Hepatocyte (in vitro differentiated cells): ENCODE measurements around the gene SLC1A5. TPM values are rescaled to one million over a fixed set of nuclear protein-coding genes. Genes with fewer than 3 reads are reported as not detected.

ENCODE experiments used
- DNase-seq: peaks from one replicate; pipeline ENCODE4 v3.0.0-alpha.2; 2016; ENCODE audit warnings: low spot score
- H2AFZ ChIP-seq: fragments of 200-600 bp; sonication (generic); 2 replicates; pipeline ENCODE4 v1.6.0; 2016; ENCODE audit warnings: antibody characterized with exemption, mild to moderate bottlenecking
- H3K27ac ChIP-seq: fragments of 200-600 bp; sonication (generic); 2 replicates; pipeline ENCODE4 v1.5.1; 2016; ENCODE audit warnings: mild to moderate bottlenecking
- H3K27me3 ChIP-seq: fragments of 200-600 bp; sonication (generic); 2 replicates; pipeline ENCODE4 v1.6.1; 2016
- H3K36me3 ChIP-seq: fragments of 200-600 bp; sonication (generic); replicated peaks from 2 replicates; pipeline ENCODE4 v1.5.1; 2016; ENCODE audit warnings: low read depth; ENCODE audit not compliant: insufficient read depth
- H3K4me1 ChIP-seq: fragments of 200-600 bp; sonication (generic); 2 replicates; pipeline ENCODE4 v1.5.1; 2016; ENCODE audit warnings: mild to moderate bottlenecking, moderate library complexity; ENCODE audit not compliant: insufficient read depth
- H3K4me2 ChIP-seq: fragments of 200-600 bp; sonication (generic); 2 replicates; pipeline ENCODE4 v1.6.0; 2016
- H3K4me3 ChIP-seq: fragments of 200-600 bp; sonication (generic); 2 replicates; pipeline ENCODE4 v1.5.1; 2016; ENCODE audit warnings: mild to moderate bottlenecking
- H3K79me2 ChIP-seq: fragments of 200-600 bp; sonication (generic); 2 replicates; pipeline ENCODE4 v1.6.0; 2017; ENCODE audit warnings: mild to moderate bottlenecking
- H3K9me2 ChIP-seq: fragments of 200-600 bp; sonication (generic); replicated peaks from 2 replicates; pipeline ENCODE4 v1.6.0; 2017; ENCODE audit warnings: mild to moderate bottlenecking; ENCODE audit not compliant: insufficient read depth
- H3K9me3 ChIP-seq: fragments of 200-600 bp; sonication (generic); 2 replicates; pipeline ENCODE4 v1.5.1; 2016; ENCODE audit warnings: low read depth, mild to moderate bottlenecking
- H4K20me1 ChIP-seq: fragments of 200-600 bp; sonication (generic); 2 replicates; pipeline ENCODE4 v1.6.0; 2016; ENCODE audit warnings: mild to moderate bottlenecking; ENCODE audit not compliant: insufficient read depth, poor library complexity, severe bottlenecking
- EZH2 ChIP-seq: fragments of 200-600 bp; sonication (generic); IDR thresholded peaks from 2 replicates; pipeline ENCODE4 v1.6.1; 2016; ENCODE audit warnings: antibody characterized with exemption, mild to moderate bottlenecking, borderline replicate concordance
- EZH2phosphoT487 ChIP-seq: fragments of 200-600 bp; sonication (generic); IDR thresholded peaks from one replicate; pipeline ENCODE4 v1.6.1; 2018; ENCODE audit warnings: antibody characterized with exemption, mild to moderate bottlenecking, low read depth, moderate library complexity; ENCODE audit not compliant: unreplicated experiment, severe bottlenecking
- WGBS: methylation state at CpG from one replicate; pipeline ENCODE4 v1.1.6; 2016; ENCODE audit warnings: low lambda C conversion rate; ENCODE audit errors: missing lambda C conversion rate; 5-methylcytosine and 5-hydroxymethylcytosine counted together
- polyA plus RNA-seq: library from polyadenylated mRNA; unstranded; fragments of >200 nt; fragmentation: Nextera tagmentation; extraction: Ambion mirVana; gene quantifications from 2 replicates; pipeline ENCODE4 v1.2.1, GENCODE V29; 2016
- total RNA-seq: library from RNA; depleted of rRNA; stranded (reverse); fragments of >200 nt; gene quantifications from 2 replicates; pipeline ENCODE4 v1.2.3, GENCODE V29; 2014
- TF ChIP-seq, protein P1 (sequence below): fragments of 200-600 bp; sonication (generic); IDR thresholded peaks from 2 replicates; pipeline ENCODE4 v1.5.1; 2016; ENCODE audit warnings: antibody characterized with exemption, mild to moderate bottlenecking; ENCODE audit not compliant: poor library complexity

The SLC1A5 gene
- total and polyA plus RNA-seq, 2 experiments from 2014 or later = 87.9 to 171 TPM

DNA sequence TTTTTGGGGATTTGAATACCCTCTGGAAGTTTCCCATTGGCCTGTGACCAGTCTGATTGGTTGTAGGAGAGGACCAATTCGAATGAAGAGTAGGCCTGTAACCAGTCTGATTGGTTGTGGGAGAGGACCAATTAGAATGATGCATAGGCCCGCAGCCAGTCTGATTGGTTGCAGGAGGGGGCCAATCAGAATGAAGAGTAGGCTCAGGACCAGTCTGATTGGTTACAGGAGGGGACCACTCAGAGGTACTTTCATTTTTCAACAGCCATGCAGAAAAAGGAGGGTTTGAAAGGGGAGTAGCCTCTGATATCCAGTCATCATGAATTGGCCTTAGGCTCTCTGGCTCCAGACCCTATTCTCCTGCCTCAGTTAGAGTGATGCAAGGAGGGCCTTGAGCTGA lies 30.4 kb upstream of the SLC1A5 start:
- Histone ChIP-seq H3K27me3 (no peaks in the 10 kb centered on the region), H3K36me3 (no peaks in the 10 kb centered on the region), H4K20me1 (no peaks in the 10 kb centered on the region), H3K4me1 (peaks cover 26% of the 10 kb centered on the region), H3K4me2 (no peak overlapping the region), H3K9me2 (no peaks in the 10 kb centered on the region), H2AFZ (no peak overlapping the region), H3K4me3 (no peak overlapping the region), H3K27ac (no peak overlapping the region), H3K79me2 (no peaks in the 10 kb centered on the region), H3K9me3 (no peaks in the 10 kb centered on the region)
- DNase-seq = no peak
- WGBS = 96% methylated on average over 2 of the region's 2 CpGs
- TF ChIP-seq EZH2 = no peak
- no peak for TF ChIP-seq EZH2phosphoT487
- TF ChIP-seq, protein P1, sequence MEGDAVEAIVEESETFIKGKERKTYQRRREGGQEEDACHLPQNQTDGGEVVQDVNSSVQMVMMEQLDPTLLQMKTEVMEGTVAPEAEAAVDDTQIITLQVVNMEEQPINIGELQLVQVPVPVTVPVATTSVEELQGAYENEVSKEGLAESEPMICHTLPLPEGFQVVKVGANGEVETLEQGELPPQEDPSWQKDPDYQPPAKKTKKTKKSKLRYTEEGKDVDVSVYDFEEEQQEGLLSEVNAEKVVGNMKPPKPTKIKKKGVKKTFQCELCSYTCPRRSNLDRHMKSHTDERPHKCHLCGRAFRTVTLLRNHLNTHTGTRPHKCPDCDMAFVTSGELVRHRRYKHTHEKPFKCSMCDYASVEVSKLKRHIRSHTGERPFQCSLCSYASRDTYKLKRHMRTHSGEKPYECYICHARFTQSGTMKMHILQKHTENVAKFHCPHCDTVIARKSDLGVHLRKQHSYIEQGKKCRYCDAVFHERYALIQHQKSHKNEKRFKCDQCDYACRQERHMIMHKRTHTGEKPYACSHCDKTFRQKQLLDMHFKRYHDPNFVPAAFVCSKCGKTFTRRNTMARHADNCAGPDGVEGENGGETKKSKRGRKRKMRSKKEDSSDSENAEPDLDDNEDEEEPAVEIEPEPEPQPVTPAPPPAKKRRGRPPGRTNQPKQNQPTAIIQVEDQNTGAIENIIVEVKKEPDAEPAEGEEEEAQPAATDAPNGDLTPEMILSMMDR = no peak

DNA sequence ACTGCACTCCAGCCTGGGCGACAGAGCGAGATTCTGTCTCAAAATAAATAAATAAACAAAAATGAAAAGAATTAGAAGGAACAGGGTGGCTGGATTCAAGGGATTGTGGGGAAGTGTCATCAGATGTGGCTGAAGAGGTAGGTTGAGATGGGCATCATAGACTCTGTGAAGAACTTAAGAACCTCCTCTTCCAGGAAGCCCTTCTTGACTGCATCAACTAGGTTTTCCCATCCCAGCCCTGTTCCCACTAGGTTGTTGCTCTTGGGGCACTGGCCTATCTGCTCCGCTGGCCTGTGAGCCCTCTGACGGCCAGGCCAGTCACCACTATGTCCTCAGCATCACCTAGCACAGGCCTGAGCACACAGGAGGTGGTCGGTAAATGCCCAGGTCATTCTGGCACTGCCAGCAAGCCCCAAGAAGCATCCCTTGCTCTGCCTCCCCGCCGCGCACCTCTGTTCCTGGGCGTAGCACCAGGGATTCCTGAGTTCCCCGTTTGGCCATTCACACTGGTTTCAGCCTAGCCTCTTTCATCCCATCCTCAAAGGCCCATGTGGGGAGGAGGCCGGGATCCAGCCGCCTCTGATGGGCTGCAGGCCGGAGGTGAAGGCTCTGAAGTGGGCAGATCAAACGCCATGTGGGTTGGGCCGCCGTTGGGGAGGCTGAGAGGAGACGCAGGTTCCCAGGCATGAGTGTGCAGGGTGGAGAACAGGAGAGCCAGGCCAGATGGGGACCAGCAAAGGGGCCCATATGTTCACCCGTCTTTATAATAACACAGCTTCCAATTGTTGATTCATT lies 27.6 kb upstream of the SLC1A5 start:
- H3K9me3 ChIP-seq = no peaks in the 10 kb centered on the region
- no peak overlapping the region for H3K4me3 ChIP-seq
- H3K27me3 ChIP-seq = no peaks in the 10 kb centered on the region
- no peaks in the 10 kb centered on the region for H3K79me2 ChIP-seq
- no peak overlapping the region for H3K27ac ChIP-seq
- H3K4me1 ChIP-seq = peaks cover 9% of the 10 kb centered on the region
- no peak for TF ChIP-seq EZH2
- TF ChIP-seq, protein P1 = no peak
- TF ChIP-seq EZH2phosphoT487 = no peak
- H4K20me1 ChIP-seq = no peaks in the 10 kb centered on the region
- 84% methylated on average over 18 of the region's 18 CpGs for WGBS
- no peak overlapping the region for H3K4me2 ChIP-seq
- H3K36me3 ChIP-seq = no peaks in the 10 kb centered on the region
- DNase-seq = no peak
- no peak overlapping the region for H2AFZ ChIP-seq
- H3K9me2 ChIP-seq = no peaks in the 10 kb centered on the region

DNA sequence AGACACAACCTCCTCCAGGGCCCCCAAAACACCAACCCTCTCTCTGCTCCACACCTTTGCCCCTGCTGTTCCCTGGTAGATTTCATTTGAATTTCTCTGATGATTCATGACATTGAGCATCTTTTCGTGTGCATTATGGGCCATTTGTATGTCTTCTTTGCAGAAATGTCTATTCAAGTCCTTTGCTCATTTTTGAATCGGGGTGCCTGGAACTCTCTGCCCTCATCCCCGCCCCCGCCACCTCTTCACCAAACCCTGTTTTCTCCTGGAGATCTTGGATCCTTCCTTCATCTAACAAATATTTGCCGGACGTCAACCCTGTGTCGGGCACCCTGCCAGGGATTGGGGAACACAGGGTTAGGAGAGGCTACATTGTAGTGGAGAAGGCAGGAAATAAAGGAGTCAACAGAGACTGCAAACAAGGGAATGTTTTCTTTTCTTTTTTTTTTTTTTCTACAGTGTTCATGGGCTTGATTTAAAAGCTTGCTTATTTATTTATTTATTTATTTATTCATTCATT lies 25.5 kb upstream of the SLC1A5 start:
- Histone ChIP-seq H3K4me3 (no peak overlapping the region), H3K36me3 (no peaks in the 10 kb centered on the region), H3K79me2 (no peaks in the 10 kb centered on the region), H3K27me3 (no peaks in the 10 kb centered on the region), H3K27ac (no peak overlapping the region), H3K4me2 (no peak overlapping the region), H3K9me2 (no peaks in the 10 kb centered on the region), H3K4me1 (peaks cover 5% of the 10 kb centered on the region), H3K9me3 (no peaks in the 10 kb centered on the region), H2AFZ (no peak overlapping the region), H4K20me1 (no peaks in the 10 kb centered on the region)
- 63% methylated on average over 7 of the region's 7 CpGs for WGBS
- no peak for DNase-seq
- no peak for TF ChIP-seq EZH2
- TF ChIP-seq, protein P1 = no peak
- TF ChIP-seq EZH2phosphoT487 = no peak
